ENCODE data around the gene NSMF.

The NSMF gene

GRCh38 chr9:137435980-137436760, 23.0 kb downstream of the NSMF start (continued):
- no peak for TF ChIP-seq ZNF324 (tag by site-specific recombination; IDR thresholded peaks at IDR 0.05)
- peak; percentile 25; the same call in 1 of the 2 replicates for TF ChIP-seq OSR2 (tag by site-specific recombination; IDR thresholded peaks at IDR 0.05)
- no peak for TF ChIP-seq ZNF473 (tag by site-specific recombination; IDR thresholded peaks at IDR 0.05)
- TF ChIP-seq ZNF280C (tag by site-specific recombination; IDR thresholded peaks at IDR 0.05): no peak
- TF ChIP-seq BCL6B (tag by site-specific recombination; IDR thresholded peaks at IDR 0.05): no peak
- no peak for TF ChIP-seq AEBP2 (tag by site-specific recombination; IDR thresholded peaks at IDR 0.05; ENCODE audit: borderline replicate concordance)
- no peak for TF ChIP-seq ZNF514 (tag by site-specific recombination; IDR thresholded peaks at IDR 0.05)
- no peak for TF ChIP-seq ZSCAN4 (tag by site-specific recombination; IDR thresholded peaks at IDR 0.05)
- peak; percentile 64 for TF ChIP-seq KLF10 (tag by site-specific recombination; IDR thresholded peaks at IDR 0.05)
- no peak for TF ChIP-seq ZNF280D (tag by site-specific recombination; IDR thresholded peaks at IDR 0.05)
- no peak for TF ChIP-seq ZBTB26 (tag by site-specific recombination; optimal IDR thresholded peaks at IDR 0.05)
- TF ChIP-seq HIC1 (tag by site-specific recombination; IDR thresholded peaks at IDR 0.05): peak; percentile 68
- no peak for TF ChIP-seq ZSCAN30 (tag by site-specific recombination; IDR thresholded peaks at IDR 0.05)
- peak; percentile 58 for TF ChIP-seq PATZ1 (tag by site-specific recombination; IDR thresholded peaks at IDR 0.05)
- TF ChIP-seq YY2 (tag by site-specific recombination; IDR thresholded peaks at IDR 0.05): no peak
- TF ChIP-seq ZNF350 (tag by site-specific recombination; IDR thresholded peaks at IDR 0.05): no peak
- TF ChIP-seq ZNF121 (tag by site-specific recombination; IDR thresholded peaks at IDR 0.05): no peak
- 0 out of 2 replicates have a peak, but pooled peaks have one; percentile 8 for TF ChIP-seq ZBTB6 (tag by site-specific recombination; IDR thresholded peaks at IDR 0.05)
- TF ChIP-seq ZNF362 (tag by site-specific recombination; IDR thresholded peaks at IDR 0.05): no peak
- TF ChIP-seq ZNF311 (tag by site-specific recombination; IDR thresholded peaks at IDR 0.05; ENCODE audit: borderline replicate concordance): no peak

Data from HEK293 (cell line).